HG03521 (cell line): ENCODE measurements around the gene SNRK.

ENCODE experiments used
- ATAC-seq: cut with Tn5 transposase; IDR thresholded peaks from one replicate; pipeline ENCODE4 v1.9.1; 2021; ENCODE audit warnings: mild to moderate bottlenecking, moderate library complexity; ENCODE audit not compliant: unreplicated experiment

SNRK gene

DNA sequence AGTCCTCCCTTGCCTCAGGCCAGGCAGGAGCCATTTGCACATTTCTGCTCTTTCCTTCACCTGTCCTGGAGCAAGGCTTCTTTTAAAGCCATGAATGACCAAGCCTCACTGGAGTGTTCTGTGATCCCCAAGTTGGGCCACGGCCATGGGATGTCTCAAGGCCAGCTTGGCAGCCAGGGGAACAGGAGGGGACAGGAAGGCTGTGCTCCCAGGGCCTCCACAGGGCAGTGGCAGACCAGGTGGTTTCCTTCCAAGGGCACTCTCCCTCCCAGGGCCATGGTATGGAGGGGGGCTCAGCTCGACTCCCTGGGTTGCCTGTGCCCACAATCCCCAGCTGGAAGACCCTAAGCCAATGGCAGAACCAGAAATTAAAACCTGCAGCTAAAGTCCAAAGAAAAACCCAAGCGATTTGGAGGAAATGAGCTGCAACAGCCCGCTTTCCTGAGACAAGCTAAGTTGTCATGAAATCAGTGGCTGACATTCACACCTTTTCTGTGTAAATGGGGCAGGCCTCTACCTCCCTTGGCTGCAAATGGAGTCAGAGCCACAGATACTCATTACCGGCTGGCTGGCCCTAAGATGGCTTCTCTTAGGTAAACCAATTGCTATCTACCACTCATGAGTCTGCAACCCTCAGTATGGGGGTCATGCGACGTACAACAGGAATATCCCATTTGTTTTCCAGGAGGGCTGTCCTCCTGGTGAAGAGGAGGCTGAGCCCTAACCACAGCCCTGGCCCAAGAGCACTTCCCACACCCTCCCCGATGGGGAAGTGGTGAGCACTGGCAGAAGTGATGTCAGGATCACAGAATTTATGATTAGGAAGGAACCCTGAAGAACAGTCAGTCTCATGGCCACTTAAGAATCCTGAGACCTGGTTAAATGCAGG is 83.3 kb downstream of the SNRK start:
- ATAC-seq, result no peak

DNA sequence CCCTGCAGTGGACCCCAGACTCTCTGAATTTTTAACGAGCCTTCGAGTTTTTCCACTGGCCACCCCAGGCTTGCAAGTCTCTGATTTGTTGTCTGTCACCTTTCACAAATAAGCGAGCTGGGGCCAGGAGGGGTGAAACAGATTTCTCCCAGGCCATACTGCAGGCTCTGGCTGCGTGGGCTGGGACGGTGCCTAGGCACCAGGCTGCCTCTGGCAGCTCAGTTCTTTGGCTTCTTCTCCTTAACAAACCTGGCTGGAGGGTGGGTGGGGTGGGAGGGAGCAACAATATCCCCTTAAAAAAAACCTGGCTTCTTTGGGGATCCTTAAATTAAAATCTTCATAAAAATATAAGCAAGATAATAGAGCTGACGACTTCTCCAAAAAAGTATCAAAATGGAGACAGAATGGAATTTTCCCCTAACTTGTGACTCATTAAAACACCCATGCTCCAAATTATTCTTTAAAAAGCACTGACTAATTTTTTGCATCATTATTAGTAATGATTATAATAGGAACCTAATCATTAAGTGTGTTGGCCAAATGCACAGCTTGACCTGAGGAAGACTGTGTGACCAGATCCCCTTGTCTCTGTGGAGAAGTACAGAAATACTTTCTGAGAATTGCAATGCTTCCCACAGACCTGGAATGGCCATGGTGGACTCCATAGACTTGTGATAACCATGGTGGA is 84.1 kb downstream of the SNRK start:
- ATAC-seq, result no peak

DNA sequence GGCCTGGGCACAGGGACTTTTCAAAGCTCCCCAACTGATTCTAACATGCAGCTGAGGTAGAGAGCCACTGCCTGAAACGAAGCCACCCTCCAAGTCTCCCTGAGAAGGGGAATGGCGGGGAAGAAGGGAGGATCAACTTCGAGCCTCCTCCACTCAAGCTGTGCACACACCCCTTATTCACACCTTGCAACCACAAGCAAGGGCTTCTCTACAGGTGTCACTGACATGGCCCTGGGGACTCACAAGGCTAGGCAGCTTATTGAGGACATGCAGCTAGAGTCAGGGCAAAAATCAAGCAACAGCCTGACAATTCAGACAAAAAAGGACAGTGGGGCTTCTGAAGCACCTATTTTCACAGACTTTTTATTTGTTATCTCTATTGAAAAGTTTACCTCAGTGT is 85.2 kb downstream of the SNRK start:
- ATAC-seq, result no peak

DNA sequence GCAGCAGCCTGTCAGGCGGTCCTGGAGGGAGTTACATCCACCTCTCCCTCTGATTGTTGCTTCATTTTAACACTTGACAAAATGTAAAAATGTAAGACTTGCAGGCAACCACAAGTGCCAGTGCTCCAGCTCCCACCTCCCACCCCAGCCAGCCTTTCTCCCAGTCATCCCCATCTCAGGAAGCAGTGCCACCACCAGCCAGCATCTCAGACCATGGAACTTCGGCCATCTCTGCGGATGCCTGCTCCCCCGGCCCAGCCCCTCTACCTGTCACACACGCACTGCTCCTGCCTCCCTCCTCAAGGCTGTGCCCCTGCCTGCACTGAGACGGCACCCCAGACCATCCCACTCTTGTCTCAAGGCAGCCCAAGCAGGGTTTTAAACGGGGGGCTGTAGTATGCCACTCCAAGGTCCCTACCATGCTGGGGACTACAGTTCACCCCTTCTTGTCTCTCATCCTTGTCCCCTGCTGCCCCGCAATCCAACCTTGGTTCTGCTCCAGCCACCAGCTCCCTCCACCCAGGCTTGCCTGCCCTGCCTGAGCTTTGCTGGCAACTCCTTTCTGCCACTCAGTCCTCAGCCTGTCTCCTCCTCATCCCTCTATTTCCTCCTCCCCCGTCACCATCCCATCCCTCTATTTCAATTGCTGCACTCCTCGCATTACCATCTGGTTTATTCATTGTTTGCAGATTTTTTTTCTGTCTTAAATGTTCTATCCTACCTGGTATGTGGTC is 85.8 kb downstream of the SNRK start:
- no peak for ATAC-seq

- ATAC-seq, result no peak
These were observed 86.6 kb downstream of the SNRK start for GRCh38 chr3:43372809-43373559.

DNA sequence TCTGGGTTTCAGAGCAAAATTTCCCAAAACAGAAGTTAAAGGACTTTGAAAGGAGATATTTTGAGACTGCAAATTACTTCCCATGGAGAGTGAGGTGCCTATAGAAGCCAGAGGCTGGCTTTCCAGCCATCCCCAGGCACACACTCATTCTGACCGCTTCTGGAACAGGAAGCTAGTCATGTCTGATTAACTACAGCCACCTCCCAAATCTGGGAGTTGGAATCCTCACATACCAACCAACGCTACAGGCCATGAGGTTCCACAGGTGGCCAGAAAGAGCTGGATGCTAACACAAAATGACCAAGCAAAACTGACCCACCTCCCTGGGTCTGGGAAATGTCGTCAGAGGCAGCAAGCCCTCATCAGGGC is 87.2 kb downstream of the SNRK start:
- ATAC-seq, result no peak

- ATAC-seq, result peak; percentile 59
These were observed 92.0 kb downstream of the SNRK start for GRCh38 chr3:43378066-43378935.

DNA sequence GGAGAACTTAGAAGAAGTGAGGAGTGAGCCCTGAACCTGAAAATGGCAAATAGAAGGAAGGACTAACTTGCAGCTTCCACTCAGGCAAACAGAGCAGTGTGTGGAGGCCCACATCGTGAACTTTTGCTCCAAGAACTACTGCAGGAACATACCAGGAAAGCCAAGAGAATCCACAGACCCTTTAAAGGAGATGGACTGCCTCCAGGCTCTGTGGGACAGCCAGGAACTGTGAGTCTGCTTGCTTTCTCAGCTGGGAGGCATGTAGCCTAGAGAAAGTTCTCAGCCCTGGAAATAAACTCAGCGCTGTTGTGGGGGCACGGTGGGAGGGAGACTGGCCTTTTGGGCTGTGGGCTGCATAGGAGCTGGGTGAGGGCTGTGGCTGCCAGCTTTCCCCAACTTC is 93.0 kb downstream of the SNRK start:
- no peak for ATAC-seq

GRCh38 chr3:43388175-43388574 is 101.8 kb downstream of the SNRK start:
- ATAC-seq, result no peak

GRCh38 chr3:43388915-43389314 is 102.6 kb downstream of the SNRK start:
- no peak for ATAC-seq

DNA sequence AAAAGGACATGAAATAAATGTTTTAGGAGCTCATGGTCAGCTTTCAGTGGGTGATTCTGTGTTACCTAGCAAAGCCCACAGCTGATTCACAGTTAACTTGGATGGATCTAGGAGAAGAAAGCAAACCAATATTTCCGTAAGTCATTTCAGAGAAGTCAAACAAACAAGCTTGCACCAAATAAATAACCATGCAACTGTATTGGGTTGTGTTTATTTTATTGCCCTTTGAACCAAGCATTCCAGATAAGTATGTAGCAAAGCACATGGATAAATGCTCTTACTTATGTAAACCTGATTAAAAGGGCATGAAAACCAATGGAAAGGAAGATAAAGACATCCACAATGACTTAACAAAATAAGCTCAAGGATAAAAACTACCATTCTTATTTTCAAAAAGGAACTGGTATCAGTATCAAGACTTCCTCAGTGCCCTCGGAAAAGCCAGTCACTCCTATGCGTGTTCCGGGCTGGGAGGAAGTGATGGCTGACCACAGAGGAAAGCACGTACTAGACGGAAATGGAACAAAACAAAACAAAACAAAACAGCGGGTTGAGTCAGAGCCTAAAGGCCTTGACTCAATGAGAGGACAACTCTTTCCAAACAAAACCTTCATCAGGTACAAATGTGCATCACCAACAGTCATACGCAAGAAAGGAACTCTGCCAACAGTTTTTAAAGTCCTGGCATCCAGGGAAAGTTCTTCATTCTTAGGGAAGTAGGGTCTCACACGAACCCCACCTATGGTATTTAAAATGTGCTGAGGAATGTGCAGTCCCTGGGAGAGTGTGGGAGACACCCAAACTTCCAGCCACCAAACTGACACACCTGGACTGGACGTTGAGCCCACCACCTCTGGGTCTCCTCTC is 103.3 kb downstream of the SNRK start:
- no peak for ATAC-seq

DNA sequence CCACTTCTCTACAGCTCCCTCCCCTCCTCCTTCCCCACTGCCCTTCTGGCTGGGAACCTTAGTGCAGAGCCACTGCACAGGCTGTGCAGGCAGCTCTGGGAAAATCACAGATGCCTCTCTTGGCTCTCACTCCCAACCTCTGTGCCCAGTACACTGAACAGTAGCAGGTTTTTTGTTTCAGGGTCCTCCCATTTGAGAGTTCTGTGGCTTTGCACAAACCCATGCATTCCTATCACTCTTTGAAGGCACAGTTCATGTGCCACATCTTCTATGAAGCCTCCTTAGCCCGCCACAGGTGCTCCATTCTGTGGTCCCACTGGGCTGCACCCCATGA is 103.9 kb downstream of the SNRK start:
- ATAC-seq, result no peak

GRCh38 chr3:43391621-43392020 is 105.3 kb downstream of the SNRK start:
- no peak for ATAC-seq

GRCh38 chr3:43394041-43394554 is 107.8 kb downstream of the SNRK start:
- no peak for ATAC-seq

DNA sequence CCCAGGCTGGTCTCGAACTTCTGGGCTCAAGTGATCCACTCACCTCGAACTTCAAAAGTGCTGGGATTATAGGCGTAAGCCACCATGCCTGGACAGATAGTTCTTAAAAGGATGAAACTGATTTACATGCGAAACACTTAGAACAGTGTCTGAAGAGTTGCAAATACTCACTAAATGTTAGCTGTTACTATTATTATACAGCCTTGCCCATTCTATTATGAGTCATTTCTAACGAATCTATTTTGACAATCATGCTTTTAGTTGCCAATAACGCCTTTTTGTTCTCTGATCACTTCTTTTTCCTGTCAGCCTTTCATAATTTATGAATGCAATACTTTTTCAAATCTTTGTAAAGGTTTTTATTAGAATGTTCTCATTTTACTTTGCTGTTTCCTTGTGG is 112.7 kb downstream of the SNRK start:
- no peak for ATAC-seq

GRCh38 chr3:43400167-43400566 is 113.8 kb downstream of the SNRK start:
- no peak for ATAC-seq
